ENCODE results near the gene SGO1. TPM values are rescaled to one million over a fixed set of nuclear protein-coding genes. Genes with fewer than 3 reads are reported as not detected.
"Not testable (repeated sequence)": the region's sequence is repeated elsewhere in the genome, so short reads cannot be mapped to it uniquely, and the experiment has no call there.

SGO1 gene
- total RNA-seq, 1 experiment from 2014 or later, result 34.3 TPM

DNA sequence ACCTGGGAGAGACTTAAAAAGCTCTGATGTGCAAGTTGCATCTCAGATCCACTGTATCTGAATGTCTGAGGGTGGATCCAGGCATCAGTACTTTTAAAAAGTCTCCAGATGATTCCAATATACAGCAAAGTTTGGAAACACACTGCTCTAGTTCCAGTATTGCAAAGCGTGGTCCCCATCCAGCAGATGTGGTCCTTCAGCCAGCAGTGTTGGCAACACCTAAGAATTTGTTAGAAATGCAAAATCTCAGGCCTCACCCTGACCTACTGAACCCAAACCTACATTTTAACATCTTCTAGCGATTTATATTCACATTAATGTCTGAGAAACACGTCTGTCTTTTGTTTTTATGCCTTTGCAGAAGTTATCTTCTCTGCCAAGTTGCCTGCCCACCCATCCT lies 32.2 kb upstream of the SGO1 start:
- TF ChIP-seq ZNF121 (CRISPR knock-in tag; IDR thresholded peaks at IDR 0.05) (no peak), TEAD1 (CRISPR knock-in tag; IDR thresholded peaks at IDR 0.05) (no peak), ZNF138 (CRISPR knock-in tag; conservative IDR thresholded peaks at IDR 0.05) (no peak), ZNF263 (CRISPR knock-in tag; IDR thresholded peaks at IDR 0.05; ENCODE audit: low read depth) (no peak), ZNF423 (CRISPR knock-in tag; IDR thresholded peaks at IDR 0.05) (no peak), SMAD3 (CRISPR knock-in tag; IDR thresholded peaks at IDR 0.05; ENCODE audit: borderline replicate concordance) (no peak), NR2C2 (CRISPR knock-in tag; IDR thresholded peaks at IDR 0.05) (no peak), GTF2I (CRISPR knock-in tag; conservative IDR thresholded peaks at IDR 0.05) (no peak), RORB (CRISPR knock-in tag; IDR thresholded peaks at IDR 0.05) (no peak), ZNF232 (CRISPR knock-in tag; IDR thresholded peaks at IDR 0.05) (no peak), SP1 (CRISPR knock-in tag; conservative IDR thresholded peaks at IDR 0.05) (no peak), ZNF416 (CRISPR knock-in tag; IDR thresholded peaks at IDR 0.05) (no peak)
- TF ChIP-seq, protein P1, sequence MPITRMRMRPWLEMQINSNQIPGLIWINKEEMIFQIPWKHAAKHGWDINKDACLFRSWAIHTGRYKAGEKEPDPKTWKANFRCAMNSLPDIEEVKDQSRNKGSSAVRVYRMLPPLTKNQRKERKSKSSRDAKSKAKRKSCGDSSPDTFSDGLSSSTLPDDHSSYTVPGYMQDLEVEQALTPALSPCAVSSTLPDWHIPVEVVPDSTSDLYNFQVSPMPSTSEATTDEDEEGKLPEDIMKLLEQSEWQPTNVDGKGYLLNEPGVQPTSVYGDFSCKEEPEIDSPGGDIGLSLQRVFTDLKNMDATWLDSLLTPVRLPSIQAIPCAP (CRISPR knock-in tag; IDR thresholded peaks at IDR 0.05), result no peak
- TF ChIP-seq, protein P2, sequence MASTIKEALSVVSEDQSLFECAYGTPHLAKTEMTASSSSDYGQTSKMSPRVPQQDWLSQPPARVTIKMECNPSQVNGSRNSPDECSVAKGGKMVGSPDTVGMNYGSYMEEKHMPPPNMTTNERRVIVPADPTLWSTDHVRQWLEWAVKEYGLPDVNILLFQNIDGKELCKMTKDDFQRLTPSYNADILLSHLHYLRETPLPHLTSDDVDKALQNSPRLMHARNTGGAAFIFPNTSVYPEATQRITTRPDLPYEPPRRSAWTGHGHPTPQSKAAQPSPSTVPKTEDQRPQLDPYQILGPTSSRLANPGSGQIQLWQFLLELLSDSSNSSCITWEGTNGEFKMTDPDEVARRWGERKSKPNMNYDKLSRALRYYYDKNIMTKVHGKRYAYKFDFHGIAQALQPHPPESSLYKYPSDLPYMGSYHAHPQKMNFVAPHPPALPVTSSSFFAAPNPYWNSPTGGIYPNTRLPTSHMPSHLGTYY (CRISPR knock-in tag; IDR thresholded peaks at IDR 0.05), result no peak
- TF ChIP-seq, protein P3, sequence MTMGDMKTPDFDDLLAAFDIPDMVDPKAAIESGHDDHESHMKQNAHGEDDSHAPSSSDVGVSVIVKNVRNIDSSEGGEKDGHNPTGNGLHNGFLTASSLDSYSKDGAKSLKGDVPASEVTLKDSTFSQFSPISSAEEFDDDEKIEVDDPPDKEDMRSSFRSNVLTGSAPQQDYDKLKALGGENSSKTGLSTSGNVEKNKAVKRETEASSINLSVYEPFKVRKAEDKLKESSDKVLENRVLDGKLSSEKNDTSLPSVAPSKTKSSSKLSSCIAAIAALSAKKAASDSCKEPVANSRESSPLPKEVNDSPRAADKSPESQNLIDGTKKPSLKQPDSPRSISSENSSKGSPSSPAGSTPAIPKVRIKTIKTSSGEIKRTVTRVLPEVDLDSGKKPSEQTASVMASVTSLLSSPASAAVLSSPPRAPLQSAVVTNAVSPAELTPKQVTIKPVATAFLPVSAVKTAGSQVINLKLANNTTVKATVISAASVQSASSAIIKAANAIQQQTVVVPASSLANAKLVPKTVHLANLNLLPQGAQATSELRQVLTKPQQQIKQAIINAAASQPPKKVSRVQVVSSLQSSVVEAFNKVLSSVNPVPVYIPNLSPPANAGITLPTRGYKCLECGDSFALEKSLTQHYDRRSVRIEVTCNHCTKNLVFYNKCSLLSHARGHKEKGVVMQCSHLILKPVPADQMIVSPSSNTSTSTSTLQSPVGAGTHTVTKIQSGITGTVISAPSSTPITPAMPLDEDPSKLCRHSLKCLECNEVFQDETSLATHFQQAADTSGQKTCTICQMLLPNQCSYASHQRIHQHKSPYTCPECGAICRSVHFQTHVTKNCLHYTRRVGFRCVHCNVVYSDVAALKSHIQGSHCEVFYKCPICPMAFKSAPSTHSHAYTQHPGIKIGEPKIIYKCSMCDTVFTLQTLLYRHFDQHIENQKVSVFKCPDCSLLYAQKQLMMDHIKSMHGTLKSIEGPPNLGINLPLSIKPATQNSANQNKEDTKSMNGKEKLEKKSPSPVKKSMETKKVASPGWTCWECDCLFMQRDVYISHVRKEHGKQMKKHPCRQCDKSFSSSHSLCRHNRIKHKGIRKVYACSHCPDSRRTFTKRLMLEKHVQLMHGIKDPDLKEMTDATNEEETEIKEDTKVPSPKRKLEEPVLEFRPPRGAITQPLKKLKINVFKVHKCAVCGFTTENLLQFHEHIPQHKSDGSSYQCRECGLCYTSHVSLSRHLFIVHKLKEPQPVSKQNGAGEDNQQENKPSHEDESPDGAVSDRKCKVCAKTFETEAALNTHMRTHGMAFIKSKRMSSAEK (CRISPR knock-in tag; IDR thresholded peaks at IDR 0.05; ENCODE audit: borderline replicate concordance), result no peak
- TF ChIP-seq, protein P4, sequence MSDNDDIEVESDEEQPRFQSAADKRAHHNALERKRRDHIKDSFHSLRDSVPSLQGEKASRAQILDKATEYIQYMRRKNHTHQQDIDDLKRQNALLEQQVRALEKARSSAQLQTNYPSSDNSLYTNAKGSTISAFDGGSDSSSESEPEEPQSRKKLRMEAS (CRISPR knock-in tag; IDR thresholded peaks at IDR 0.05), result no peak
- ChIA-PET POLR2A (no interaction called here), CTCF (no interaction called here)
- DNase-seq (ENCODE audit: low spot score), result no peak
- no peak overlapping the region for H3K27ac Mint-ChIP-seq
- H3K27me3 Mint-ChIP-seq (ENCODE audit: low read depth), result no peaks in the 10 kb centered on the region
- H3K36me3 Mint-ChIP-seq, result no peaks in the 10 kb centered on the region
- H3K4me3 Mint-ChIP-seq, result no peak overlapping the region
- no peak for ATAC-seq
- H3K4me1 Mint-ChIP-seq, result peaks cover 10% of the 10 kb centered on the region
- H3K9me3 Mint-ChIP-seq, result no peaks in the 10 kb centered on the region

DNA sequence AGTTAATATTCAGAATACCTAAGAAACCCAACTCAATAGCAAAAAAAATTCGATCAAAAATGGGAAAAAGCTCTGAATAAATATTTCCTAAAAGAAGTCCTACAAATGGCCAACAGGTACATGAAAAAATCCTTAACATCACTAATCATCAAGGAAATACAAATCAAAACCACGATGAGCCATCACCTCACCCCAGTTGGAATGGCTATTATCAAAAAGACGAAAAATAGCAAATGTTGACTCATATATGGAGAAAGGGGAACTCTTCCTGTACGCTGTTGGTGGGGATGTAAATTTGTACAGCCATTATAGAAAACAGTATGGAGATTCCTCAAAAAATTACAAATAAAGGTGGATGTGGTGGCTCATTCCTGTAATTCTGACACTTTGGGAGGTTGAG lies 29.6 kb upstream of the SGO1 start:
- no peaks in the 10 kb centered on the region for H3K27me3 Mint-ChIP-seq (ENCODE audit: low read depth)
- no peaks in the 10 kb centered on the region for H3K4me1 Mint-ChIP-seq
- no peak overlapping the region for H3K4me3 Mint-ChIP-seq
- DNase-seq (ENCODE audit: low spot score) (no peak), ATAC-seq (no peak)
- no peaks in the 10 kb centered on the region for H3K9me3 Mint-ChIP-seq
- ChIA-PET POLR2A (no interaction called here), CTCF (no interaction called here)
- H3K27ac Mint-ChIP-seq, result no peak overlapping the region
- no peaks in the 10 kb centered on the region for H3K36me3 Mint-ChIP-seq
- TF ChIP-seq NFE2L1 (CRISPR knock-in tag; IDR thresholded peaks at IDR 0.05) (no peak), FOXP1 (CRISPR knock-in tag; IDR thresholded peaks at IDR 0.05; ENCODE audit: borderline replicate concordance) (no peak)
- TF ChIP-seq, protein P4 (CRISPR knock-in tag; IDR thresholded peaks at IDR 0.05), result no peak
- TF ChIP-seq, protein P5, sequence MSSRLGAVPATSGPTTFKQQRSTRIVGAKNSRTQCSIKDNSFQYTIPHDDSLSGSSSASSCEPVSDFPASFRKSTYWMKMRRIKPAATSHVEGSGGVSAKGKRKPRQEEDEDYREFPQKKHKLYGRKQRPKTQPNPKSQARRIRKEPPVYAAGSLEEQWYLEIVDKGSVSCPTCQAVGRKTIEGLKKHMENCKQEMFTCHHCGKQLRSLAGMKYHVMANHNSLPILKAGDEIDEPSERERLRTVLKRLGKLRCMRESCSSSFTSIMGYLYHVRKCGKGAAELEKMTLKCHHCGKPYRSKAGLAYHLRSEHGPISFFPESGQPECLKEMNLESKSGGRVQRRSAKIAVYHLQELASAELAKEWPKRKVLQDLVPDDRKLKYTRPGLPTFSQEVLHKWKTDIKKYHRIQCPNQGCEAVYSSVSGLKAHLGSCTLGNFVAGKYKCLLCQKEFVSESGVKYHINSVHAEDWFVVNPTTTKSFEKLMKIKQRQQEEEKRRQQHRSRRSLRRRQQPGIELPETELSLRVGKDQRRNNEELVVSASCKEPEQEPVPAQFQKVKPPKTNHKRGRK (CRISPR knock-in tag; IDR thresholded peaks at IDR 0.05; ENCODE audit: borderline replicate concordance), result no peak
- TF ChIP-seq, protein P3 (CRISPR knock-in tag; IDR thresholded peaks at IDR 0.05; ENCODE audit: borderline replicate concordance), result no peak
- TF ChIP-seq, protein P6, sequence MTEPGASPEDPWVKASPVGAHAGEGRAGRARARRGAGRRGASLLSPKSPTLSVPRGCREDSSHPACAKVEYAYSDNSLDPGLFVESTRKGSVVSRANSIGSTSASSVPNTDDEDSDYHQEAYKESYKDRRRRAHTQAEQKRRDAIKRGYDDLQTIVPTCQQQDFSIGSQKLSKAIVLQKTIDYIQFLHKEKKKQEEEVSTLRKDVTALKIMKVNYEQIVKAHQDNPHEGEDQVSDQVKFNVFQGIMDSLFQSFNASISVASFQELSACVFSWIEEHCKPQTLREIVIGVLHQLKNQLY (CRISPR knock-in tag; IDR thresholded peaks at IDR 0.05), result no peak

DNA sequence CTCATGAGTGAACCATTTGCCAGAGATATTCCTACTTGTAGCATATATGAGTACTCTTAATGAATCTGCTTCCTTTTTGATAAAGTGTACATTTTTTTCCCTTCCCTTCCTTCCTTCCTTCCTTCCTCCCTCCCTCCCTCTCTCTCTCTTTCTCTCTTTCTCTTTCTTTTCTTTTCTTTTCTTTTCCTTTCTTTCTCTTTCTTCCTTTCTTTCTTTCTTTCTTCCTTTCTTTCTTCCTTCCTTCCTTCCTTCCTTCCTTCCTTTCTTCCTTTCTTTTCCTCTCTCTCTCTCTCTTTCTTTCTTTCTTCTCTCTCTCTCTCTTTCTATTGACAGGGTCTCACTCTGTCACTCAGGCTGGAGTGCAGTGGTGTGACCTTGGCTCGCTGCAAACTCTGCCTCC lies 27.5 kb upstream of the SGO1 start:
- H3K9me3 Mint-ChIP-seq; H3K36me3 Mint-ChIP-seq; CTCF ChIA-PET; H3K4me3 Mint-ChIP-seq; H3K4me1 Mint-ChIP-seq; H3K27me3 Mint-ChIP-seq (ENCODE audit: low read depth); DNase-seq (ENCODE audit: low spot score); ATAC-seq; POLR2A ChIA-PET; H3K27ac Mint-ChIP-seq: not testable (repeated sequence)
